ENCODE results near the gene ZBTB46. TPM values are rescaled to one million over a fixed set of nuclear protein-coding genes. Genes with fewer than 3 reads are reported as not detected.

The ZBTB46 gene
- total RNA-seq, 2 donors from 2014 or later: 2.1 to 3.2 TPM

DNA sequence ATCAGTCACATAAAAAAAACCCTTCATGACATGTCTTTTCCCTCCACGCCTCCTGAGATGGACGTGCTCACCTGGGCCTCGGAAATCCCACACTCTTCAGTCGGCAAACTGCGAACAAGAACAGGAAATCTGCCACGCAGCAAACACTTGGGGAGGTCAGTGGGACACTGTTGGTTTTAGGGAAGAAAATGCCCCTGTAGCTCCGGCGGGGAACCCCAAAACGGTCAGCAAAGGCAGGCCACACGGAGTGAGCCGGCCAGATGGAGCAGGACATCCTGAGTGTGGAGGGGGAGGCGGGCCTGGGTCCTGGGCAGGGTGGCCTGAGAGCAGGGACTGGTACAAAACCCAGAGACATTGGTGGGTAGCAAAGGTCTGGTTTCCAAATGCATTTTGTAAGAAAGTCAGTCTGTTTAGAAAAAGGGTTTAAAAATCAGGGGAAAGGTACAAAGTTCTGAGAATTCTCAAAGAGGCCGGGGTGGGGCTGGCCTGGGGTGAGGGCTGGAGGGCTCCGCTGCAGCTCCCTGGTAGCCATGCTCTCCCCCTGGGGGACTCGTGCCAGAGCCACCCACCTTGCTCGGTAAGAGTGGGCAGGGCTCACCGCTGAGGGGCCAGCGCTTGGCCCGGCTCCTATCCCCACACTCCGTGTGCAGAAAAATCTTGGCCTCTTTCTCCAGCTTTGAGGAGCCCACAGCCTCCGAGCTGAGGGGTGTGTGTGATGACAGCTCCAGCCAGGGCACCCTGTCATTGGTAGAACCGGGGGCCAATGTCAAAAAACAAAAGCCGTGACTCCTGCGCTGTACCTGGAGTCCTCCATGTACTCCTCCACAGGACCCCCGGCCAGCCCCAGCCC, 86.3 kb downstream of the ZBTB46 start:
- no peaks in the 10 kb centered on the region for H3K9me3 ChIP-seq
- TF ChIP-seq, protein P1, sequence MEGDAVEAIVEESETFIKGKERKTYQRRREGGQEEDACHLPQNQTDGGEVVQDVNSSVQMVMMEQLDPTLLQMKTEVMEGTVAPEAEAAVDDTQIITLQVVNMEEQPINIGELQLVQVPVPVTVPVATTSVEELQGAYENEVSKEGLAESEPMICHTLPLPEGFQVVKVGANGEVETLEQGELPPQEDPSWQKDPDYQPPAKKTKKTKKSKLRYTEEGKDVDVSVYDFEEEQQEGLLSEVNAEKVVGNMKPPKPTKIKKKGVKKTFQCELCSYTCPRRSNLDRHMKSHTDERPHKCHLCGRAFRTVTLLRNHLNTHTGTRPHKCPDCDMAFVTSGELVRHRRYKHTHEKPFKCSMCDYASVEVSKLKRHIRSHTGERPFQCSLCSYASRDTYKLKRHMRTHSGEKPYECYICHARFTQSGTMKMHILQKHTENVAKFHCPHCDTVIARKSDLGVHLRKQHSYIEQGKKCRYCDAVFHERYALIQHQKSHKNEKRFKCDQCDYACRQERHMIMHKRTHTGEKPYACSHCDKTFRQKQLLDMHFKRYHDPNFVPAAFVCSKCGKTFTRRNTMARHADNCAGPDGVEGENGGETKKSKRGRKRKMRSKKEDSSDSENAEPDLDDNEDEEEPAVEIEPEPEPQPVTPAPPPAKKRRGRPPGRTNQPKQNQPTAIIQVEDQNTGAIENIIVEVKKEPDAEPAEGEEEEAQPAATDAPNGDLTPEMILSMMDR (IDR thresholded peaks at IDR 0.05): no peak
- no peaks in the 10 kb centered on the region for H3K36me3 ChIP-seq
- H3K27ac ChIP-seq: no peak overlapping the region
- DNase-seq: no peak
- intact Hi-C loops (cut with DNase I): no loop called here
- no peak overlapping the region for H3K4me3 ChIP-seq
- H3K9ac ChIP-seq (ENCODE audit: low read depth in 2 of 2, low read length in 2 of 2): no peak overlapping the region
- H3K27me3 ChIP-seq: no peaks in the 10 kb centered on the region
- peaks cover 8% of the 10 kb centered on the region for H3K4me1 ChIP-seq

- TF ChIP-seq, protein P1 (IDR thresholded peaks at IDR 0.05): no peak
- Histone ChIP-seq H3K27me3 (no peaks in the 10 kb centered on the region), H3K9ac (ENCODE audit: low read depth in 2 of 2, low read length in 2 of 2) (no peak overlapping the region), H3K4me1 (peaks cover 8% of the 10 kb centered on the region), H3K36me3 (no peaks in the 10 kb centered on the region), H3K27ac (no peak overlapping the region), H3K9me3 (no peaks in the 10 kb centered on the region), H3K4me3 (no peak overlapping the region)
- no peak for DNase-seq
- intact Hi-C loops (cut with DNase I): no loop called here
Observed at GRCh38 chr20:63744158-63744557, 86.9 kb downstream of the ZBTB46 start.

GRCh38 chr20:63743210-63743970, 87.7 kb downstream of the ZBTB46 start:
- Histone ChIP-seq H3K9ac (ENCODE audit: low read depth in 2 of 2, low read length in 2 of 2) (no peak overlapping the region), H3K4me3 (no peak overlapping the region), H3K4me1 (peaks cover 16% of the 10 kb centered on the region), H3K36me3 (no peaks in the 10 kb centered on the region), H3K9me3 (no peaks in the 10 kb centered on the region), H3K27me3 (no peaks in the 10 kb centered on the region), H3K27ac (no peak overlapping the region)
- TF ChIP-seq, protein P1 (IDR thresholded peaks at IDR 0.05): no peak
- DNase-seq: no peak
- intact Hi-C loops (cut with DNase I): no loop called here

DNA sequence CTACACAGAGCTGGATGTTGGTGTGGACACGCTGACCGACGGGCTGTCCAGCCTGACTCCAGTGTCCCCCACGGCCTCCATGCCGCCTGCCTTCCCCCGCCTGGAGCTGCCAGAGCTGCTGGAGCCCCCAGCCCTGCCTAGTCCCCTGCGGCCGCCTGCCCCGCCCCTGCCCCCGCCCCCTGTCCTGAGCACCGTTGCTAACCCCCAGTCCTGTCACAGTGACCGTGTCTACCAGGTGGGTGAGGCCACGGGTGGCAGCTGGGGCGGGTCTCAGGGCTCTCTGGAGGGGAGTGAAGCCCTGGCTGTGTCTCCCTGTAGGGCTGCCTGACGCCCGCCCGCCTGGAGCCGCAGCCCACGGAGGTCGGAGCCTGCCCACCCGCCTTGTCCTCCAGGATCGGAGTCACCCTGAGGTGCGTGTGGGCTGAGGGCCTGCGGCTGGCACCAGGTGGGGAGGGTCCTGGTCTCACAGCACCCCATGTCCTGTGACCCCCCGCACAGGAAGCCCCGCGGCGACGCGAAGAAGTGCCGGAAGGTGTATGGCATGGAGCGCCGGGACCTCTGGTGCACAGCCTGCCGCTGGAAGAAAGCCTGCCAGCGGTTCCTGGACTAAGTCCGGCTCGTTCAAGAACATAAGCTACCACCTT, 88.6 kb downstream of the ZBTB46 start:
- peak; percentile 17 for DNase-seq
- no peaks in the 10 kb centered on the region for H3K9me3 ChIP-seq
- H3K4me3 ChIP-seq: no peak overlapping the region
- H3K4me1 ChIP-seq: peaks cover 25% of the 10 kb centered on the region
- H3K27me3 ChIP-seq: no peaks in the 10 kb centered on the region
- intact Hi-C loops (cut with DNase I): no loop called here
- TF ChIP-seq, protein P1 (IDR thresholded peaks at IDR 0.05): no peak
- H3K36me3 ChIP-seq: no peaks in the 10 kb centered on the region
- no peak overlapping the region for H3K27ac ChIP-seq
- H3K9ac ChIP-seq (ENCODE audit: low read depth in 2 of 2, low read length in 2 of 2): no peak overlapping the region

DNA sequence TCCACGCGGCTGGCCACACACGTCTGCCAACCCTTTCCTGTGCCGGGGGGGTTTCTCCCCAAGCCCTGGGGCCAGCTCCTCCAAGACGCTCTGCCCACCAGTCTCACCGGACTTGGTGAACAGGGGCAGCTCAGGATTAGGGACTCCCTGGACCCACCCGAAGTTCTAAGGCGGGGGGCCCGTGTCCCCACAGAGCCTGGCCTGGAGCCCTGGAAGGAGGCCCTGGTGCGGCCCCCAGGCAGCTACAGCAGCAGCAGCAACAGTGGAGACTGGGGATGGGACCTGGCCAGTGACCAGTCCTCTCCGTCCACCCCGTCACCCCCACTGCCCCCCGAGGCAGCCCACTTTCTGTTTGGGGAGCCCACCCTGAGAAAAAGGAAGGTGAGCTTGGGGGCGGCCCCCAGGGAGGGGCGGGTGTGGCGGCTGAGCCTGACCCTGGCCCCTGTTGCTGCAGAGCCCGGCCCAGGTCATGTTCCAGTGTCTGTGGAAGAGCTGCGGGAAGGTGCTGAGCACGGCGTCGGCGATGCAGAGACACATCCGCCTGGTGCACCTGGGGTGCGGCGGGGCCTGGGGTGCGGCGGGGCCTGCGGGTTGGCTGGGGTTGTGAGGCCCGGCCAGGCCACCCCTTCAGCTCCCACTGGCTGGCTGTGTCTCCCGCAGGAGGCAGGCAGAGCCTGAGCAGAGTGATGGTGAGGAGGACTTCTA, 89.2 kb downstream of the ZBTB46 start:
- Histone ChIP-seq H3K9ac (ENCODE audit: low read depth in 2 of 2, low read length in 2 of 2) (peak overlapping the region in 1 of 2 donors; percentile 34), H3K4me1 (peaks cover 32% of the 10 kb centered on the region), H3K4me3 (no peak overlapping the region), H3K9me3 (no peaks in the 10 kb centered on the region), H3K27ac (peak overlapping the region; percentile 95), H3K27me3 (no peaks in the 10 kb centered on the region), H3K36me3 (no peaks in the 10 kb centered on the region)
- TF ChIP-seq, protein P1 (IDR thresholded peaks at IDR 0.05): no peak
- DNase-seq: no peak
- intact Hi-C loops (cut with DNase I): no loop called here

Measured in colonic mucosa (tissue), 4 donors.